H4 (cell line): ENCODE measurements around the gene PCDH17. TPM values are rescaled to one million over a fixed set of nuclear protein-coding genes. Genes with fewer than 3 reads are reported as not detected.

ENCODE experiments used
- DNase-seq: peaks from one replicate; pipeline ENCODE4 v3.0.0-alpha.2; 2015; ENCODE audit warnings: low spot score
- total RNA-seq: library from RNA; depleted of rRNA; stranded (reverse); fragments of >200 nt; shearing (Covaris generic); gene quantifications from 2 replicates; pipeline ENCODE4 v1.2.3, GENCODE V29; 2014

PCDH17 gene
- total RNA-seq, 1 experiment from 2014 or later, result 0.99 TPM

DNA sequence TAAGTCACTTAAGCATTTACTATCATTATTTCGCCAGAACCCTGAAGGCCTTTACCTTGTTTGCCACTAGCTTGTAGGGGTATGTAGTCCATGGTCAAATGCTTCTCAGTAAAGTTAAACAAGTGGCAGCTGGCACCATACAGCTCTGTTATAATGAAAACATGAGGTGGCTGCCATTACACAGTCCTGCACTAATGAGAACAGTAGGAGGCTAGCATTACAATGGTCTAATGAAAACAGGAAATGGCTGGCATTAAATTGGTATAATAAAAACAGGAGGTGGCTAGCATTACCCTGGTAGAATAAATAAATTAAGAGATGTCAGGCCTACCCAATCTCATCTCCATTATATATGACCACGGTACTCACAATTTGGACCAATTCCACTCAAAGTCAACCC lies 107.5 kb downstream of the PCDH17 start:
- DNase-seq, result peak; percentile 2

DNA sequence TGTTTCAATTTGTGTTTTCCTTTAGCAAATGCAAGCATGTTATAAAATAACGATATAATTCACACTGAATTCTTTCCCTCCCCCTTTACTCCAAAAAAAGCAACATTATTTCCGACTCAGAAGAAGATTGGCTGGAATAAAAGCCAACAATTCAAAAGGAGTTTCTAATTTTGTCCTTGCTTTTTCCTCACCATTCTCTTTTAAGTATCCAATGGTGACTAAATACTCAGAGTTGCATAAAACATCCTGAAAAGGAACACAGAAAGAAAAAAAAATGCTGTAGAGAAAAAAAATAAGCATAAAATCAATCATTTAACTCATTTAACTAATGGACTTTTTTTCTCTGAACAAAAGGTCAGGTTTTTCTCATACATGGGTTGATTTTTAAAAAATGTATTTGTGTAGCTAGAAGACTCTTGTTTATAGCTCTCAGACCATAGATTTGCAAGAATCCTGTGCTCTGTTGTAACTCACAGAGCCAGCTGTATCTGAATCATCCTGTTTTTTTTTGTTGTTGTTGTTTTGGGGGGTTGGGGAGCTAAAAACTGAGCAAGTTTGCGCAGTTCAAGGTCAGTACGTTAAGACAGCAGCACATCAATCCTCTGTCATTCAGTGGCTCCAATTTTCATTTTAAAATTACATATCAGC lies 108.1 kb downstream of the PCDH17 start:
- DNase-seq, result no peak

DNA sequence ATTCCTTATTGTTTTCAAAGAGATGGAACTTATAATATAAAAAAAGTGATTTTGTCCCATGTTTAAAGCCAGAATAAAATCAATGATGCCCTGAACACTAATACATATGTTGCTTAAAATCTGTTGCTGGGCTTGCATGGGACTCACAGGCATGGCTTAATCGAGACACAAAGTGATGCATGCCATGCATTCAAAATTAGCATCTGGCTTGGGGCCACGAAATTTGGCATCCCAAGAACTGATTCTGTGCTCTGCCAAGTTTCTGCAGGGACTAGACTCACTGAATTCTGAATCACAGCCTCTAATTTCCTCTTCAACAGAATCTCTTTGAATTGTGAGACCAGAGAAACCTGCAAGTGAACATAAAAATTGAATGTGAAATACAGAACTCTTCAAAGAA lies 109.2 kb downstream of the PCDH17 start:
- no peak for DNase-seq

DNA sequence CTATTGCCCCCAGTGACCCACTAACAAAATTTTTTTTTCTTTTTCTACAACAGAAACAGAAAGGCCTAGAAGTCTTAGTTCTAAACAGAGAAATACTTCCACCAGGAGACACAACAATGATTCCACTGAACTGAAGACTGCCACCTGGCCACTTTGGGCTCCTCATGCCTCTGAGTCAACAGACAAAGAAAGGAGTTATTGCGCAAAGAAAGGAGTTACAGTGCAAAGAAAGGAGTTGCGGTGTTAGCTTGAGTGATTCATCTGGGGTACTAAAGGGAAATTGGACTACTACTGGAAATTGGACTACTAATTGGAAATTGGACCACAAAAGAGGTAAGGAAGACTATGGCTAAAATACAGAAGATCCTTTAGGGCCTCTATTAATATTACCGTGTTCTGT lies 116.6 kb downstream of the PCDH17 start:
- DNase-seq, result no peak

GRCh38 chr13:57760951-57761350 lies 129.4 kb downstream of the PCDH17 start:
- no peak for DNase-seq

DNA sequence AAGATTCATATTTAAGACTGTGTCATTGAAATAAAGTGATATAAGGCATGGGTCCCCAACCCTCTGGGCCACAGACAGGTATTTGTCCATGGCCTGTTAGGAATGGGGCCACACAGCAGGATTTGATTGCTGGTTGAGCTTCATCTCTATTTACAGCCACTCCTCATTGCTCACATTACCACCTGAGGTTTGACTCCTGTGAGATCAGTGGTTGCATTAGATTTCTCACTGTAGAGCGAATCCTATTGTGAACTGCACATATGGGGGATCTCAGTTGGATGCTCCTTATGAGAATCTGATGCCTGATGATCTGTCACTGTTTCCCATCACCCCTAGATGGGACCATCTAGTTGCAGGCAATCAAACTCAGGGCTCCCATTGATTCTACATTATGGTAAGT lies 132.1 kb downstream of the PCDH17 start:
- DNase-seq, result no peak
